Upper lobe of left lung (tissue), 4 donors: Measurements from ENCODE around the gene MYO16.

Experiments used
- EP300 ChIP-seq, 4 donors: sonication (generic); formaldehyde crosslinking; IDR thresholded peaks; one replicate each; pipeline ENCODE4 v1.5.1; 2017; ENCODE audit warnings: antibody characterized with exemption in 4 of 4, control low read depth in 2 of 4
- POLR2A ChIP-seq, 4 donors: fragments of 450-650 bp; IDR thresholded peaks; one replicate each; pipeline ENCODE4 v1.5.1; 2016 to 2017; ENCODE audit warnings: antibody characterized with exemption in 4 of 4, mild to moderate bottlenecking in 2 of 4
- POLR2AphosphoS5 ChIP-seq, 2 donors: sonication (generic); formaldehyde crosslinking; IDR thresholded peaks; one replicate each; pipeline ENCODE4 v1.5.1; 2017; ENCODE audit warnings: antibody characterized with exemption in 2 of 2
- TF ChIP-seq, protein P1 (sequence below), 6 experiments: fragments of 450-650 bp in 4 of 6; fragments of 200-600 bp in 2 of 6; sonication (generic) in 2 of 6; IDR thresholded peaks; one replicate each; pipeline ENCODE4 v1.5.1; 2016 to 2019; ENCODE audit warnings: antibody characterized with exemption in 6 of 6

DNA sequence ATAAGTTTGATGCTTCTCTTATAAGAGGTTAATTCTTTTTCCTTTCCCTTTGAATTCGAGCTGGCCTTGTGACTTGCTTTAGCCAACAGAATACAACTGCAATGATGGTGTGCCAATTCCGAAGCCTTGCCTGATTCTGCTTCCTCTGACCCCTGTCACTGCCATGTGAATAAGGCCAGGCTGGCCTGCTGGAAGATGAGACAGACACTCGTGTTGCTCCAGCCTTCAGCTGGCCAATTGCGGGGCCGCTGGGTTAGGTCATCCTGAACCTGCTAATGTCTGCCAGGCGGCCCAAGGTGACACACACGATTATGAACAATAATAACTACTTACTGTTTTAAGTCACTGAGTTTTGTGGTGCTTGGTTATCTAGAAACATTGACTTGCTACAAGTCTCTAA is 352.0 kb downstream of the MYO16 start:
- TF ChIP-seq, protein P1, sequence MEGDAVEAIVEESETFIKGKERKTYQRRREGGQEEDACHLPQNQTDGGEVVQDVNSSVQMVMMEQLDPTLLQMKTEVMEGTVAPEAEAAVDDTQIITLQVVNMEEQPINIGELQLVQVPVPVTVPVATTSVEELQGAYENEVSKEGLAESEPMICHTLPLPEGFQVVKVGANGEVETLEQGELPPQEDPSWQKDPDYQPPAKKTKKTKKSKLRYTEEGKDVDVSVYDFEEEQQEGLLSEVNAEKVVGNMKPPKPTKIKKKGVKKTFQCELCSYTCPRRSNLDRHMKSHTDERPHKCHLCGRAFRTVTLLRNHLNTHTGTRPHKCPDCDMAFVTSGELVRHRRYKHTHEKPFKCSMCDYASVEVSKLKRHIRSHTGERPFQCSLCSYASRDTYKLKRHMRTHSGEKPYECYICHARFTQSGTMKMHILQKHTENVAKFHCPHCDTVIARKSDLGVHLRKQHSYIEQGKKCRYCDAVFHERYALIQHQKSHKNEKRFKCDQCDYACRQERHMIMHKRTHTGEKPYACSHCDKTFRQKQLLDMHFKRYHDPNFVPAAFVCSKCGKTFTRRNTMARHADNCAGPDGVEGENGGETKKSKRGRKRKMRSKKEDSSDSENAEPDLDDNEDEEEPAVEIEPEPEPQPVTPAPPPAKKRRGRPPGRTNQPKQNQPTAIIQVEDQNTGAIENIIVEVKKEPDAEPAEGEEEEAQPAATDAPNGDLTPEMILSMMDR (IDR thresholded peaks at IDR 0.05): no peak
- TF ChIP-seq EP300 (IDR thresholded peaks at IDR 0.05) (no peak), POLR2A (IDR thresholded peaks at IDR 0.05) (no peak), POLR2AphosphoS5 (IDR thresholded peaks at IDR 0.05) (no peak)
